DND-41 (cell line): Measurements from ENCODE around the gene GP1BA.

Source experiments
- ATAC-seq: fragments of 200-7000 bp; cut with Tn5 transposase; 3 replicates; pipeline ENCODE4 v1.9.1; 2021; ENCODE audit warnings: low read depth; ENCODE audit not compliant: insufficient read depth
- DNase-seq: peaks from one replicate; pipeline ENCODE4 v3.0.0-alpha.2; 2020
- H2AFZ ChIP-seq: 2 replicates; pipeline ENCODE4 v1.6.0; 2012; ENCODE audit warnings: low read depth, low read length
- H3K27ac ChIP-seq: 2 replicates; pipeline ENCODE4 v1.5.1; 2012; ENCODE audit warnings: low read length, inconsistent platforms
- H3K27me3 ChIP-seq: fragments of 200-600 bp; sonication (generic); 2 replicates; pipeline ENCODE4 v1.6.0; 2012; ENCODE audit warnings: low read length, mild to moderate bottlenecking, inconsistent platforms; ENCODE audit not compliant: insufficient read depth, poor library complexity
- H3K36me3 ChIP-seq: 2 replicates; pipeline ENCODE4 v1.5.1; 2012; ENCODE audit warnings: low read length, inconsistent platforms; ENCODE audit not compliant: insufficient read depth
- H3K4me1 ChIP-seq: 2 replicates; pipeline ENCODE4 v1.5.1; 2012; ENCODE audit warnings: mild to moderate bottlenecking, low read length; ENCODE audit not compliant: insufficient read depth
- H3K4me2 ChIP-seq: 2 replicates; pipeline ENCODE4 v1.6.0; 2012; ENCODE audit warnings: mild to moderate bottlenecking, moderate library complexity, low read length, inconsistent platforms; ENCODE audit not compliant: insufficient read depth
- H3K4me3 ChIP-seq, 2 experiments: fragments of 200-600 bp in 1 of 2; shearing (Covaris generic) in 1 of 2; 2 replicates each; pipeline ENCODE4 v1.5.1; 2012 to 2016; ENCODE audit warnings: inconsistent platforms in 2 of 2, low read length in 2 of 2, mild to moderate bottlenecking in 2 of 2, low read depth in 1 of 2, moderate library complexity in 1 of 2
- H3K79me2 ChIP-seq: 2 replicates; pipeline ENCODE4 v1.6.0; 2012; ENCODE audit warnings: low read length, inconsistent platforms; ENCODE audit not compliant: insufficient read depth
- H3K9ac ChIP-seq: 2 replicates; pipeline ENCODE4 v1.6.0; 2012; ENCODE audit warnings: low read depth, mild to moderate bottlenecking, inconsistent platforms, low read length, moderate library complexity
- H3K9me3 ChIP-seq: 2 replicates; pipeline ENCODE4 v1.5.1; 2012; ENCODE audit warnings: low read length, moderate library complexity, mild to moderate bottlenecking, inconsistent platforms; ENCODE audit not compliant: insufficient read depth, severe bottlenecking
- H4K20me1 ChIP-seq: 2 replicates; pipeline ENCODE4 v1.6.0; 2012; ENCODE audit warnings: low read length; ENCODE audit not compliant: insufficient read depth
- CTCF ChIP-seq: IDR thresholded peaks from 2 replicates; pipeline ENCODE4 v1.5.1; 2012; ENCODE audit warnings: borderline replicate concordance, low read length, moderate library complexity, mild to moderate bottlenecking; ENCODE audit not compliant: poor library complexity, severe bottlenecking; ENCODE audit errors: extremely low read depth
- EZH2 ChIP-seq: IDR thresholded peaks from 3 replicates; pipeline ENCODE4 v1.6.1; 2012; ENCODE audit warnings: borderline replicate concordance, low read depth, mild to moderate bottlenecking, moderate library complexity, low read length, inconsistent platforms; ENCODE audit not compliant: severe bottlenecking

The GP1BA gene

GRCh38 chr17:4900231-4901107 lies 31.6 kb upstream of the GP1BA start:
- Histone ChIP-seq H3K36me3 (peaks cover 19% of the 10 kb centered on the region), H3K9me3 (no peaks in the 10 kb centered on the region), H2AFZ (no peak overlapping the region), H3K27ac (no peak overlapping the region), H3K27me3 (no peaks in the 10 kb centered on the region), H3K9ac (no peak overlapping the region), H3K4me3 (no peak overlapping the region), H4K20me1 (peaks cover 3% of the 10 kb centered on the region), H3K79me2 (no peaks in the 10 kb centered on the region), H3K4me1 (peaks cover 20% of the 10 kb centered on the region), H3K4me2 (no peak overlapping the region)
- no peak for TF ChIP-seq EZH2
- ATAC-seq (no peak), DNase-seq (no peak)

- H3K36me3 ChIP-seq, result peaks cover 12% of the 10 kb centered on the region
- no peak overlapping the region for H3K4me3 ChIP-seq
- TF ChIP-seq CTCF (no peak), EZH2 (no peak)
- no peaks in the 10 kb centered on the region for H3K27me3 ChIP-seq
- no peak overlapping the region for H3K4me2 ChIP-seq
- no peaks in the 10 kb centered on the region for H3K9me3 ChIP-seq
- no peak overlapping the region for H3K9ac ChIP-seq
- peaks cover 3% of the 10 kb centered on the region for H4K20me1 ChIP-seq
- peaks cover 20% of the 10 kb centered on the region for H3K4me1 ChIP-seq
- H2AFZ ChIP-seq, result no peak overlapping the region
- DNase-seq (no peak), ATAC-seq (no peak)
- H3K27ac ChIP-seq, result no peak overlapping the region
- no peaks in the 10 kb centered on the region for H3K79me2 ChIP-seq
Observed at GRCh38 chr17:4901108-4901647, 30.9 kb upstream of the GP1BA start.

- H2AFZ ChIP-seq, result no peak overlapping the region
- H3K4me2 ChIP-seq, result no peak overlapping the region
- no peak overlapping the region for H3K27ac ChIP-seq
- DNase-seq (no peak), ATAC-seq (no peak)
- H3K9me3 ChIP-seq, result no peaks in the 10 kb centered on the region
- H3K36me3 ChIP-seq, result peaks cover 6% of the 10 kb centered on the region
- no peaks in the 10 kb centered on the region for H3K27me3 ChIP-seq
- H3K9ac ChIP-seq, result no peak overlapping the region
- no peak overlapping the region for H3K4me3 ChIP-seq
- peaks cover 20% of the 10 kb centered on the region for H3K4me1 ChIP-seq
- no peaks in the 10 kb centered on the region for H3K79me2 ChIP-seq
- no peak for TF ChIP-seq EZH2
- TF ChIP-seq CTCF, result no peak
- H4K20me1 ChIP-seq, result peaks cover 3% of the 10 kb centered on the region
Observed at GRCh38 chr17:4901648-4902344, 30.3 kb upstream of the GP1BA start.

GRCh38 chr17:4902540-4902939 lies 29.5 kb upstream of the GP1BA start:
- Histone ChIP-seq H3K4me1 (peaks cover 20% of the 10 kb centered on the region), H3K27ac (no peak overlapping the region), H3K4me2 (no peak overlapping the region), H3K27me3 (no peaks in the 10 kb centered on the region), H3K4me3 (no peak overlapping the region), H4K20me1 (no peaks in the 10 kb centered on the region; the same call in 1 of the 2 replicates), H2AFZ (no peak overlapping the region), H3K9ac (no peak overlapping the region), H3K9me3 (no peaks in the 10 kb centered on the region), H3K79me2 (no peaks in the 10 kb centered on the region), H3K36me3 (no peaks in the 10 kb centered on the region)
- no peak for ATAC-seq
- TF ChIP-seq EZH2 (no peak), CTCF (no peak)
- DNase-seq, result no peak
